ENCODE data around the gene SLC7A10.

Gene SLC7A10

DNA sequence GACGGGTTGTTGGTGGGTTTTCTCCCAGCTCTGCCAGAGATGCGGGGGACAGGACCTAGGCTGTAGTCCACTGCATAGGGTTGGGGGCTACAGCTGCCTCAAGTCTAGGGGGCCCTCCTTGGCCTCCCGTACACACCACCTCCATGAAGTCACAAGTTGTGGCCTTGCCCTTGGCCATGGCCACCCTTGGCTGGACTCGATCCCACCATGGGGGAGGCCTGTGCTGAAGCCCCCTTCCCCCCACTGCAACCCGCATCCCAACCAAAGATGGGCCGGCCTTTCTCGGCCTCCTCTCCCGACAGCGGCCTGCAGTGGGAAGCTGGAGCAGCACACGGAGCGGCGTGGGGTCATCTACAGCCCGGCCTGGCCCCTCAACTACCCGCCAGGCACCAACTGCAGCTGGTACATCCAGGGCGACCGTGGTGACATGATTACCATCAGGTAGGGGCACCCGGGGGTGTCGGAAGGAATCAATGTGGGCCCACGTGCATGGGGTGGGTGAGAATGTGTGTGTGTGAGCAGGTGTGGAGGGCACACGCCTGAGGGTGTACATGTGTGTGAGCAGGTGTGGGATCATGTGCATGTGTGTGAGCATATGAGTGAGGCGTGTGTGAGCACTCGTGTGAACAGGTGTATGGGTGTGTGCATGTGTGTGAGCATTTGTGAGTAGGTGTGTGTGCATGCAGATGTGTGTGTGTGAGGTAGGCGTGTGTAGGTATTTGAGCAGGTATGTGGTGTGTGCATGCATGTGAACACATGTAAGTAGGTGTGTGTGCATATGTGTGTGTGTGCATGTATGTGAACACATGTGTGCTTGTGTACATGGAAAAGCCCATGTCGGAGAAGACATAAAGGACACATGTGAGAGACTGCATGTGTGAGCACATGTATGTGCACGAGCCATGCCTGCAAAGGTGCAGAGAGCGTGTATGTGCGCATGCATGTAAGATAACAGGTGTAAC is 22.8 kb downstream of the SLC7A10 start:
- Histone ChIP-seq H3K36me3 (ENCODE audit: control insufficient read depth, insufficient read depth, low read length) (peaks cover 2% of the 10 kb centered on the region), H3K4me3 (ENCODE audit: low read length) (no peak overlapping the region)

DNA sequence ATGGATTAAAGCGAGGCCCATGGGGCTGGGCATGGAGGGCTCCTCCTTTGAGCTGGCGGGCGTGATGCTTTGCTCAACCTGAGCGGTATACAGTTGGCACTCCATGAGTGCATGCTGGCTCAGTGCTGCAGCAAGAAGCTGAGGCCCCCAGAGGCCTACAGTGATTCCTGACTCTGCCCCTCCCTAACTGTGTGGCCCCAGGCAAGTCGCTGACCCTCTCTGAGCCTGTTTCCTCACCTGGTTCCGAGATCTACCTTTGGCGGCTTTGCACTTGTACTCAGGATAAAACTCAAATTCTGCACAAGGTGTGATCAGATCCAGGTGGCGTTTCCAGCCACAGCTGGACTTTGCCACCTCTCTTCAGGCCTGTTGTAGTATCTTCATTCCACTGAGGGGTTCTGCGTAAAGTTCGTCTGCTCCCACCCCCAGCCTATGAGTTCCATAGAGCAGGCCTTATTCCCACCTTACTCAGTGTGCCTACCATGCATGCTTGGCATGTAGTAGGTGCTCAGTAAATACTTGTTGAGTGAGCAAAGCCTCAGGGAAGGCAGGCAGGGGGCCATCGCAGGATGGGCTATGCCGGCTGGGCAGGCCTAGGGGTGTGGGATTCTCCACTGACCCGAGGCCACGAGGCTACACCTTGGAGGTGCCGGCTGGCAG is 23.6 kb downstream of the SLC7A10 start:
- H3K27me3 ChIP-seq (ENCODE audit: insufficient read depth, low read length, poor library complexity) = no peaks in the 10 kb centered on the region
- no peak overlapping the region for H3K23ac ChIP-seq (ENCODE audit: low read length)
- H4K5ac ChIP-seq (ENCODE audit: low read length) = no peak overlapping the region
- H2BK5ac ChIP-seq (ENCODE audit: low read length) = no peak overlapping the region
- H2AK5ac ChIP-seq (ENCODE audit: low read length) = no peak overlapping the region
- no peaks in the 10 kb centered on the region for H3K79me1 ChIP-seq (ENCODE audit: low read length)
- H2BK120ac ChIP-seq (ENCODE audit: low read depth, low read length) = no peak overlapping the region
- no peak overlapping the region for H3K9ac ChIP-seq (ENCODE audit: low read length)
- no peak overlapping the region for H4K8ac ChIP-seq (ENCODE audit: low read depth, low read length)
- no peak overlapping the region for H3K27ac ChIP-seq (ENCODE audit: low read depth, low read length)
- no peak overlapping the region for H3K56ac ChIP-seq (ENCODE audit: low read length)
- no peak overlapping the region for H3K4me2 ChIP-seq (ENCODE audit: low read length)
- DNase-seq = no peak
- WGBS (ENCODE audit: extremely low coverage, insufficient coverage, low lambda C conversion rate) = no CpG with 5 or more reads among the region's 15 CpGs
- no peak overlapping the region for H2BK15ac ChIP-seq (replicated peaks; ENCODE audit: low read depth)
- H3K4ac ChIP-seq (ENCODE audit: low read depth, low read length) = no peak overlapping the region
- H3K79me2 ChIP-seq (ENCODE audit: control insufficient read depth, insufficient read depth, low read length) = no peaks in the 10 kb centered on the region
- peaks cover 2% of the 10 kb centered on the region for H3K36me3 ChIP-seq (ENCODE audit: control insufficient read depth, insufficient read depth, low read length)
- H3K18ac ChIP-seq (ENCODE audit: low read length) = no peak overlapping the region
- no peak overlapping the region for H3K4me3 ChIP-seq (ENCODE audit: low read length)
- H3K4me1 ChIP-seq (ENCODE audit: control insufficient read depth, low read depth, low read length) = no peaks in the 10 kb centered on the region

More for the DNA sequence above, 22.8 kb downstream of the SLC7A10 start:
- no CpG with 5 or more reads among the region's 27 CpGs for WGBS (ENCODE audit: extremely low coverage, insufficient coverage, low lambda C conversion rate)
- H3K27ac ChIP-seq (ENCODE audit: low read depth, low read length) = no peak overlapping the region
- H2BK120ac ChIP-seq (ENCODE audit: low read depth, low read length) = no peak overlapping the region
- H4K5ac ChIP-seq (ENCODE audit: low read length) = no peak overlapping the region
- H3K4me1 ChIP-seq (ENCODE audit: control insufficient read depth, low read depth, low read length) = no peaks in the 10 kb centered on the region
- H3K23ac ChIP-seq (ENCODE audit: low read length) = no peak overlapping the region
- no peak for DNase-seq
- no peak overlapping the region for H3K18ac ChIP-seq (ENCODE audit: low read length)
- no peaks in the 10 kb centered on the region for H3K27me3 ChIP-seq (ENCODE audit: insufficient read depth, low read length, poor library complexity)
- no peak overlapping the region for H3K4ac ChIP-seq (ENCODE audit: low read depth, low read length)
- no peak overlapping the region for H3K56ac ChIP-seq (ENCODE audit: low read length)
- H2AK5ac ChIP-seq (ENCODE audit: low read length) = no peak overlapping the region
- no peak overlapping the region for H2BK5ac ChIP-seq (ENCODE audit: low read length)
- H3K79me1 ChIP-seq (ENCODE audit: low read length) = no peaks in the 10 kb centered on the region
- H3K79me2 ChIP-seq (ENCODE audit: control insufficient read depth, insufficient read depth, low read length) = no peaks in the 10 kb centered on the region
- H3K9ac ChIP-seq (ENCODE audit: low read length) = no peak overlapping the region
- no peak overlapping the region for H3K4me2 ChIP-seq (ENCODE audit: low read length)
- no peak overlapping the region for H4K8ac ChIP-seq (ENCODE audit: low read depth, low read length)
- H2BK15ac ChIP-seq (replicated peaks; ENCODE audit: low read depth) = no peak overlapping the region

DNA sequence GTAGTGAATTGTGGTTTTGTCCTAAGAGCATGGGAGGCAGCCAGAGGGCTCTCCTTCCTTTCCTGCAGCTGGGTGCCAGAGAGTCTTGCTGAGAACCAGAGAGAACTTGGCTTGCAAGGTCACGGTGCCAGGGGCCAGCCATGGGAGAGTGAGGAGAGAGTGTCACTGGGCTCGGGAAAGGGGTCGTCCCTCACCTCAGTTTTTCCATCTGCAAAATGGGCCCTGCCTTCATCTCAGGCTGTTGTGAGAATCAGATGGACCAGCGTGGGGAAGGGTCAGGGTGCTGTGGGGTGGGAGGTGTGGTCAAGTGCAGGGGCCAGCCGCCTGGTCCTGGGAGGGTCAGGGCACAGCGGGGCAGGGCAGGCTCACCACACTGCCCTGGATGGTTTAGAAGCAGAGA is 24.2 kb downstream of the SLC7A10 start:
- WGBS (ENCODE audit: extremely low coverage, insufficient coverage, low lambda C conversion rate) = no CpG with 5 or more reads among the region's 6 CpGs
- H3K56ac ChIP-seq (ENCODE audit: low read length) = no peak overlapping the region
- H3K18ac ChIP-seq (ENCODE audit: low read length) = no peak overlapping the region
- no peak overlapping the region for H2BK15ac ChIP-seq (replicated peaks; ENCODE audit: low read depth)
- H3K4me2 ChIP-seq (ENCODE audit: low read length) = no peak overlapping the region
- H2AK5ac ChIP-seq (ENCODE audit: low read length) = no peak overlapping the region
- H3K4me3 ChIP-seq (ENCODE audit: low read length) = no peak overlapping the region
- DNase-seq = no peak
- H2BK120ac ChIP-seq (ENCODE audit: low read depth, low read length) = no peak overlapping the region
- H3K23ac ChIP-seq (ENCODE audit: low read length) = no peak overlapping the region
- H3K27ac ChIP-seq (ENCODE audit: low read depth, low read length) = no peak overlapping the region
- no peaks in the 10 kb centered on the region for H3K4me1 ChIP-seq (ENCODE audit: control insufficient read depth, low read depth, low read length)
- peaks cover 2% of the 10 kb centered on the region for H3K36me3 ChIP-seq (ENCODE audit: control insufficient read depth, insufficient read depth, low read length)
- no peak overlapping the region for H3K9ac ChIP-seq (ENCODE audit: low read length)
- H3K27me3 ChIP-seq (ENCODE audit: insufficient read depth, low read length, poor library complexity) = no peaks in the 10 kb centered on the region
- no peaks in the 10 kb centered on the region for H3K79me2 ChIP-seq (ENCODE audit: control insufficient read depth, insufficient read depth, low read length)
- H2BK5ac ChIP-seq (ENCODE audit: low read length) = no peak overlapping the region
- H4K5ac ChIP-seq (ENCODE audit: low read length) = no peak overlapping the region
- H3K4ac ChIP-seq (ENCODE audit: low read depth, low read length) = no peak overlapping the region
- H3K79me1 ChIP-seq (ENCODE audit: low read length) = no peaks in the 10 kb centered on the region
- no peak overlapping the region for H4K8ac ChIP-seq (ENCODE audit: low read depth, low read length)

DNA sequence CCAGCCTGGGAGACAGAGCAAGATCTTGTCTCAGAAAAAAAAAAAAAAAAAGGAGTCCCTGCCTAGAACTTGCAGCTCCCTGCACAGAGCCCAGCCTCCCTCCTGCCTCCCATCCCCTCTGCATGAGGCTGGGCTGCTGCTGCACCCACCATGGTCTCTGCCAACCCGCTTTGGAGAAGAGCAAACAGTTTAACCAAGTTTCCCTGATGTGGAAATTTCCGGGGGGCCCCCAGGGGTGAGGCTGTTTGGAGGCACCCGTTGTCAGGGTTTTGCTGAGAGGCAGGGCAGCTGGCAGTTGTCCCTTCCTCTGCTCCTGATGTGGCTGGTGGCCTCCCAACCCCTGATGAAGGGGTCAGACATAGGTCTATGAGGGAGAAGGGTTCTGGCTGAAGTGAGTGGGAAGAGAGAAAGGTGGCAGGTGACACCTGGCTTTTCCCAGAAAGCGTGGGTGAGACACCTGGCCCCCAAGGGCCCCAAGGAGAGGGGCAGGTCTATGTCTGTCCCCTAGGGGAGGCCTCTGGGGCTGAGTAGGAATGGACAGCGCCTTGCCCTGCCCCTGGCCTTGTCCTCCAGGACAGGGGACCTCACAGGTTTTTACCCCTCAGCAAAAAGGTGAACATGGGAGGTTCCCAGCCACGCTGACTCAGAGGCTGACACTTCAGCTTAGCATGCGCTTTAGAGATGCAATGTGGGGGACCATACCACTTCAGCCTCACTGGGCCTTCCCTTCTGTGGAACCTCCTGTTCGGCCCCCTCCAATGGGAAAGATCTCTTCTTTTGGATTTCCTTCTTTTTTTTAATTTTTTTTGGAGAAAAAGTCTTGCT is 26.0 kb downstream of the SLC7A10 start:
- Histone ChIP-seq H4K8ac (ENCODE audit: low read depth, low read length) (no peak overlapping the region), H2BK5ac (ENCODE audit: low read length) (no peak overlapping the region), H3K27ac (ENCODE audit: low read depth, low read length) (no peak overlapping the region), H3K4me2 (ENCODE audit: low read length) (no peak overlapping the region), H2AK5ac (ENCODE audit: low read length) (no peak overlapping the region), H3K27me3 (ENCODE audit: insufficient read depth, low read length, poor library complexity) (no peaks in the 10 kb centered on the region), H3K79me2 (ENCODE audit: control insufficient read depth, insufficient read depth, low read length) (no peaks in the 10 kb centered on the region), H3K56ac (ENCODE audit: low read length) (no peak overlapping the region), H3K79me1 (ENCODE audit: low read length) (no peaks in the 10 kb centered on the region), H3K36me3 (ENCODE audit: control insufficient read depth, insufficient read depth, low read length) (no peaks in the 10 kb centered on the region), H2BK120ac (ENCODE audit: low read depth, low read length) (no peak overlapping the region), H3K4me3 (ENCODE audit: low read length) (no peak overlapping the region), H3K4me1 (ENCODE audit: control insufficient read depth, low read depth, low read length) (no peaks in the 10 kb centered on the region), H3K18ac (ENCODE audit: low read length) (no peak overlapping the region), H3K23ac (ENCODE audit: low read length) (no peak overlapping the region), H2BK15ac (replicated peaks; ENCODE audit: low read depth) (no peak overlapping the region), H3K4ac (ENCODE audit: low read depth, low read length) (no peak overlapping the region), H4K5ac (ENCODE audit: low read length) (no peak overlapping the region), H3K9ac (ENCODE audit: low read length) (no peak overlapping the region)
- DNase-seq = peak; percentile 13
- no CpG with 5 or more reads among the region's 8 CpGs for WGBS (ENCODE audit: extremely low coverage, insufficient coverage, low lambda C conversion rate)

DNA sequence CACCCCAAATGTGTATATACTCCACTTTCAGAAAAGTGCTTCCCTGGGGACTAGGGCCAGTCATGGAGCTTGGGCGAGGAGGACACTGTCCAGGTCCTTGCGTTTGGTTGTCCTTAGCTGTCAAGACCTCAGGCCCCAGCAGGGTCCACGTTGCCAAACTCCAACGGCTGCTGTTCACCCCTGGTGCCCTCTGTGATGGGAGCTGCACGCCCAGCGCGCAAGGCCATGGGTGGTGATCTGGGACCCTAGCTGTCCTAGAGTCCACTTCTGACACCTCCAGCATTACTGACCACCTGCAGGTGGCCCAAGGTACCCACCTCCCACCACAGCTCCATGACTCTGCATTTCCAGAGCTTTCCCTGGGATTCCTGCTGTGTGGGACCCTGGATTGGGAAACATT is 27.5 kb downstream of the SLC7A10 start:
- Histone ChIP-seq H3K4me1 (ENCODE audit: control insufficient read depth, low read depth, low read length) (no peaks in the 10 kb centered on the region), H3K4me3 (ENCODE audit: low read length) (no peak overlapping the region), H3K36me3 (ENCODE audit: control insufficient read depth, insufficient read depth, low read length) (no peaks in the 10 kb centered on the region), H4K8ac (ENCODE audit: low read depth, low read length) (no peak overlapping the region), H2BK15ac (replicated peaks; ENCODE audit: low read depth) (no peak overlapping the region), H2AK5ac (ENCODE audit: low read length) (no peak overlapping the region), H4K5ac (ENCODE audit: low read length) (no peak overlapping the region), H2BK5ac (ENCODE audit: low read length) (no peak overlapping the region), H3K27ac (ENCODE audit: low read depth, low read length) (no peak overlapping the region), H3K56ac (ENCODE audit: low read length) (no peak overlapping the region), H3K23ac (ENCODE audit: low read length) (no peak overlapping the region), H3K79me1 (ENCODE audit: low read length) (no peaks in the 10 kb centered on the region), H3K79me2 (ENCODE audit: control insufficient read depth, insufficient read depth, low read length) (no peaks in the 10 kb centered on the region), H3K9ac (ENCODE audit: low read length) (no peak overlapping the region), H2BK120ac (ENCODE audit: low read depth, low read length) (no peak overlapping the region), H3K18ac (ENCODE audit: low read length) (no peak overlapping the region), H3K4me2 (ENCODE audit: low read length) (no peak overlapping the region), H3K4ac (ENCODE audit: low read depth, low read length) (no peak overlapping the region), H3K27me3 (ENCODE audit: insufficient read depth, low read length, poor library complexity) (no peaks in the 10 kb centered on the region)
- no CpG with 5 or more reads among the region's 7 CpGs for WGBS (ENCODE audit: extremely low coverage, insufficient coverage, low lambda C conversion rate)
- DNase-seq = no peak
